ENCODE data around the gene SLC25A33. TPM values are rescaled to one million over a fixed set of nuclear protein-coding genes. Genes with fewer than 3 reads are reported as not detected.

SLC25A33 gene
- total RNA-seq = 7.6 and 7.7 TPM in 2 replicates
- long read RNA-seq, partial matches to known transcripts = 0 of 1 reads
- long read RNA-seq, other reads (novel, unspliced or antisense) = 1 of 1 reads

DNA sequence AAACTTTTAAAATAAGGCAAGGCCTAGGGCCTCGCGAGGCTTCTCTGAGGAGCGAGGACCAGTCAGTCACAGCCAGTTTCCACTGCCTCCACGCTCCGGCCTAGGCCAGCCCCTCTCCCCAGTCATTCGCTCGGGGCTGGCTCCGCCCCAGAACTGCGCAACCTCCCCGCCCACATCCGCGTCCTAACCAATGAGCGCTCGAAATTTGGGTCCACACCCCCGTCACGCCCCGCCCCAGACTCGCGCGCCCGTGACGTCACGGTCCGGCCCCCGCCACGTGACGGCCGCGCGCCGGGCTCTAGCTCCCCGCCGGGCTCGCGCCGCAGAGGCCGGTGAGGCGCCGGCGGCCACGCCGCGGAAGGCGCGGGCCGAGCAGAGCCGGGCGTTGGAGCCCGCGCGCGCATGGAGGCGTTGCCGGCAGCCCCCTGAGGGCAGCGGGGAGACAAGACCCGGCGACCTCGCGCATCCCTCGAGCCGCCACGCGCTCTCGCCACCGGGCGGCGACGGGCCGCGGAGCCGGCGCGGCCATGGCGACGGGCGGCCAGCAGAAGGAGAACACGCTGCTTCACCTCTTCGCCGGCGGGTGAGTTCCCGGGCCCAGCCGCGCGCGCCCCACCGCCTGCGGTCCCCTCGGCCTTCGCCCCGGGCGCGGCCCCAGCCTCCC is at the start of gene SLC25A33:
Gene SLC25A33, plus strand, starts transcription at position 301 of the 664 bp plus-strand sequence. Its CDS starts 227 bp downstream, at position 528.
- H3K36me3 Mint-ChIP-seq (ENCODE audit: insufficient read depth) = peaks cover 3% of the 10 kb centered on the region
- H3K4me3 Mint-ChIP-seq (ENCODE audit: low read depth) = peak within 1 kb of the TSS; percentile 87
- H3K4me1 Mint-ChIP-seq (ENCODE audit: low read depth) = peaks cover 17% of the 10 kb centered on the region
- TF ChIP-seq, protein P1, sequence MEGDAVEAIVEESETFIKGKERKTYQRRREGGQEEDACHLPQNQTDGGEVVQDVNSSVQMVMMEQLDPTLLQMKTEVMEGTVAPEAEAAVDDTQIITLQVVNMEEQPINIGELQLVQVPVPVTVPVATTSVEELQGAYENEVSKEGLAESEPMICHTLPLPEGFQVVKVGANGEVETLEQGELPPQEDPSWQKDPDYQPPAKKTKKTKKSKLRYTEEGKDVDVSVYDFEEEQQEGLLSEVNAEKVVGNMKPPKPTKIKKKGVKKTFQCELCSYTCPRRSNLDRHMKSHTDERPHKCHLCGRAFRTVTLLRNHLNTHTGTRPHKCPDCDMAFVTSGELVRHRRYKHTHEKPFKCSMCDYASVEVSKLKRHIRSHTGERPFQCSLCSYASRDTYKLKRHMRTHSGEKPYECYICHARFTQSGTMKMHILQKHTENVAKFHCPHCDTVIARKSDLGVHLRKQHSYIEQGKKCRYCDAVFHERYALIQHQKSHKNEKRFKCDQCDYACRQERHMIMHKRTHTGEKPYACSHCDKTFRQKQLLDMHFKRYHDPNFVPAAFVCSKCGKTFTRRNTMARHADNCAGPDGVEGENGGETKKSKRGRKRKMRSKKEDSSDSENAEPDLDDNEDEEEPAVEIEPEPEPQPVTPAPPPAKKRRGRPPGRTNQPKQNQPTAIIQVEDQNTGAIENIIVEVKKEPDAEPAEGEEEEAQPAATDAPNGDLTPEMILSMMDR (IDR thresholded peaks at IDR 0.05; ENCODE audit: unreplicated experiment) = peak; percentile 23
- peak; percentile 96 for DNase-seq (ENCODE audit: low spot score, unreplicated experiment)
- H3K9me3 Mint-ChIP-seq (ENCODE audit: low read depth) = no peaks in the 10 kb centered on the region
- no peaks in the 10 kb centered on the region for H3K27me3 Mint-ChIP-seq
- H3K27ac Mint-ChIP-seq = peak within 1 kb of the TSS; percentile 94

DNA sequence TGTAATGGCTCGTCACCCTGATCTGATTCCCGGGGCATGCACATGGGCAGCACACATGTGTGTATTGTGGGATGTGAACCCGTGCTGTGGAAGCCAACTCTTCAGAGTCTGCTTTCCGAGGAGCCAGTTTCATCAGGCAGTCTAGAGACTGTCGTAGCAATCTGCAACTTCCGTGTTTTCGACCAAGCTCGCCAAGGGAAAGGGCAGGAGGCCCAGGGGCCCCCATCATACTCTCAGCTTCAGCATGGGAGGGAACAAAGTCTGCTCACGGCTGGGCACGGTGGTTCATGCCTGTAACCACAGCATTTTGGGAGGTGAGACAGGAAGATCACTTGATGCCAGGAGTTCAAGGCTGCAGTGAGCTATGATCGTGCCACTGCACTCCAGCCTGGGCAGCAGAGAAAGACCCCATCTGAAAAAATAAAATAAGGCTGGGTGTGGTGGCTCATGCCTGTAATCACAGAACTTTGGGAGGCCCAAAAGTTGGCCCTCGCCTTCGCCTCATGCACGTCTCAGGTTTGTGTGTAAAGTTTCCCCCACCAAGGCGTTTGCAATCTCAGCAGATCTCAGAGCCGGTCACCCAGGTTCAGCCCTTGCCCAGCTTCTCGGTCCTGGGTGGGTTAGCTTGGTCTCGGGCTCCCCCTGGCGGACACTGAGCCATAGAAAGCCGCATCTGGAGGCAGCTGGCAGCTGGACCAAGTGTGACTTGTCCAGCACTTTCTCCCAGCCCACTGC is 48.5 kb upstream of the SLC25A33 start:
- no peaks in the 10 kb centered on the region for H3K4me1 Mint-ChIP-seq (ENCODE audit: low read depth)
- H3K4me3 Mint-ChIP-seq (ENCODE audit: low read depth) = no peak overlapping the region
- peak; percentile 91 for DNase-seq (ENCODE audit: low spot score, unreplicated experiment)
- peaks cover 14% of the 10 kb centered on the region for H3K27me3 Mint-ChIP-seq
- no peak overlapping the region for H3K27ac Mint-ChIP-seq
- no peaks in the 10 kb centered on the region for H3K9me3 Mint-ChIP-seq (ENCODE audit: low read depth)
- no peaks in the 10 kb centered on the region for H3K36me3 Mint-ChIP-seq (ENCODE audit: insufficient read depth)
- TF ChIP-seq, protein P1 (IDR thresholded peaks at IDR 0.05; ENCODE audit: unreplicated experiment) = peak; percentile 93

DNA sequence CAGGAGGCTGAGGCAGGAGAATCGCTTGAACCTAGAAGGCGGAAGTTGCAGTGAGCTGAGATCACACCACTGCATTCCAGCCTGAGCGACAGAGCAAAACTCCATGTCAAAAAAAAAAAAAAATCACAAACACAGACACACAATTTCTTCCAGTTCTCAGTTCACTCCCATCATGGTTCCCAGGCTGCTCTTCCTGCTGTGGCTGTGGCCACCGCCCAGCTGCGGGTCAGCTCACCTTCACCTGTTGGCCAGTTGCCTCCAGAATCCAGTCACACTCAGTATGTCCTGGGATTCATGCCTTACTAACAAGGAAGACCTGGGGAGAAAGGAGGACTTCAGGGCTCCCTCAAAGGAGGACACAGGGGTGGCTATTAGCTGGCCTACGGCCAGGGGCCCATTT is 45.9 kb upstream of the SLC25A33 start:
- H3K36me3 Mint-ChIP-seq (ENCODE audit: insufficient read depth) = no peaks in the 10 kb centered on the region
- H3K27me3 Mint-ChIP-seq = peaks cover 21% of the 10 kb centered on the region
- H3K4me1 Mint-ChIP-seq (ENCODE audit: low read depth) = no peaks in the 10 kb centered on the region
- no peaks in the 10 kb centered on the region for H3K9me3 Mint-ChIP-seq (ENCODE audit: low read depth)
- TF ChIP-seq, protein P1 (IDR thresholded peaks at IDR 0.05; ENCODE audit: unreplicated experiment) = no peak
- H3K4me3 Mint-ChIP-seq (ENCODE audit: low read depth) = no peak overlapping the region
- DNase-seq (ENCODE audit: low spot score, unreplicated experiment) = no peak
- H3K27ac Mint-ChIP-seq = no peak overlapping the region

GRCh38 chr1:9494936-9495758 is 44.1 kb upstream of the SLC25A33 start:
- Mint-ChIP-seq H3K27ac (no peak overlapping the region), H3K27me3 (peaks cover 21% of the 10 kb centered on the region), H3K9me3 (ENCODE audit: low read depth) (no peaks in the 10 kb centered on the region), H3K36me3 (ENCODE audit: insufficient read depth) (no peaks in the 10 kb centered on the region), H3K4me1 (ENCODE audit: low read depth) (no peaks in the 10 kb centered on the region), H3K4me3 (ENCODE audit: low read depth) (peak overlapping the region; percentile 38)
- peak; percentile 58 for DNase-seq (ENCODE audit: low spot score, unreplicated experiment)
- TF ChIP-seq, protein P1 (IDR thresholded peaks at IDR 0.05; ENCODE audit: unreplicated experiment) = peak; percentile 98

DNA sequence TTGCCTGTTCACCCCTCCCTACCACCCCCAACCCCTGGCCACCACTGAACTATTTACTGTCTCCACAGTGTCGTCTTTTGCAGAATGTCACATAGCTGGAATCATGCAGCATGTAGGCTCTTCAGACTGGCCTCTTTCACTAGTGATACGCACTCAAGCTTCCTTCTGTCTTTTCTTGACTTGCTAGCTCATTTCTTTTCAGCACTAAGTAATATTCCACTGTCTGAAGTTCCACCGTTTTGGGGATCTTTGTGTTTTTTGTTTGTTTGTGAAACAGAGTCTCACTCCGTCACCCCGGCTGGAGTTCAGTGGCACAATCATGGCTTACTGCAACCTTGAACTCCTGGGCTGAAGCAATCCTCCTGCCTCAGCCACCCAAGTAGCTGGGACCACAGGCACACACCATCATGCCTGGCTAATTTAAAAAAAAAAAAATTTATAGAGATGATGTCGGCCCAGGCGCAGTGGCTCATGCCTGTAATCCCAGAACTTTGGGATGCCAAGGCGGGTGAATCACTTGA is 43.4 kb upstream of the SLC25A33 start:
- H3K27me3 Mint-ChIP-seq = peaks cover 21% of the 10 kb centered on the region
- no peak overlapping the region for H3K4me3 Mint-ChIP-seq (ENCODE audit: low read depth)
- no peaks in the 10 kb centered on the region for H3K4me1 Mint-ChIP-seq (ENCODE audit: low read depth)
- H3K36me3 Mint-ChIP-seq (ENCODE audit: insufficient read depth) = no peaks in the 10 kb centered on the region
- no peaks in the 10 kb centered on the region for H3K9me3 Mint-ChIP-seq (ENCODE audit: low read depth)
- no peak overlapping the region for H3K27ac Mint-ChIP-seq
- no peak for DNase-seq (ENCODE audit: low spot score, unreplicated experiment)
- TF ChIP-seq, protein P1 (IDR thresholded peaks at IDR 0.05; ENCODE audit: unreplicated experiment) = no peak
